Subcutaneous adipose tissue (tissue), 4 donors: ENCODE results near the gene PRSS12. TPM values are rescaled to one million over a fixed set of nuclear protein-coding genes. Genes with fewer than 3 reads are reported as not detected.

Experiments used
- CTCF ChIP-seq: fragments of 450-650 bp; IDR thresholded peaks from one replicate; pipeline ENCODE4 v1.5.1; 2016; ENCODE audit warnings: low read depth, mild to moderate bottlenecking, control low read depth, antibody characterized with exemption, moderate library complexity
- total RNA-seq, 4 donors: library from RNA; depleted of rRNA; stranded (reverse); fragments of >200 nt; gene quantifications; one replicate each; pipeline ENCODE4 v1.1.0, GENCODE V29; 2016

Gene PRSS12
- total RNA-seq, 4 donors from 2014 or later = 0.17 to 1.1 (median 0.57) TPM; not detected in 1

GRCh38 chr4:118390121-118390520 is 37.3 kb upstream of the PRSS12 start:
- no peak for TF ChIP-seq CTCF

GRCh38 chr4:118389721-118390120 is 36.9 kb upstream of the PRSS12 start:
- TF ChIP-seq CTCF = no peak

- no peak for TF ChIP-seq CTCF
These were observed 35.8 kb upstream of the PRSS12 start for GRCh38 chr4:118388606-118389005.

- no peak for TF ChIP-seq CTCF
These were observed 29.1 kb upstream of the PRSS12 start for GRCh38 chr4:118381902-118382301.

- TF ChIP-seq CTCF = no peak
These were observed 20.9 kb upstream of the PRSS12 start for GRCh38 chr4:118373614-118374255.

- TF ChIP-seq CTCF = no peak
These were observed 19.4 kb upstream of the PRSS12 start for GRCh38 chr4:118372251-118372650.

- TF ChIP-seq CTCF = no peak
These were observed 16.4 kb upstream of the PRSS12 start for GRCh38 chr4:118369231-118369630.
